ENCODE results near the gene AGFG2. TPM values are rescaled to one million over a fixed set of nuclear protein-coding genes. Genes with fewer than 3 reads are reported as not detected.

The AGFG2 gene
- total and polyA plus RNA-seq, 2 of the 13 experiments (the other 11 are each of a cell fraction or from before 2014, with no cell fraction given), result 125 to 132 TPM

- TF ChIP-seq ZHX1 (CRISPR knock-in tag; IDR thresholded peaks at IDR 0.05; ENCODE audit: low read depth) (peak; percentile 90; the same call in 1 of the 2 replicates), E2F2 (CRISPR knock-in tag; IDR thresholded peaks at IDR 0.05; ENCODE audit: borderline replicate concordance) (no peak; the same call in 1 of the 2 replicates), KLF11 (CRISPR knock-in tag; IDR thresholded peaks at IDR 0.05) (no peak; the same call in 1 of the 2 replicates), CSRNP2 (CRISPR knock-in tag; conservative IDR thresholded peaks at IDR 0.05; ENCODE audit: low read depth) (no peak), TRIM22 (IDR thresholded peaks at IDR 0.05) (no peak), PCBP2 (optimal IDR thresholded peaks at IDR 0.05; ENCODE audit: low read depth, low read length, poor library complexity, severe bottlenecking) (no peak), PRDM4 (CRISPR knock-in tag; IDR thresholded peaks at IDR 0.05; ENCODE audit: borderline replicate concordance) (no peak), ATM (IDR thresholded peaks at IDR 0.05; ENCODE audit: borderline replicate concordance) (no peak), NKX3-1 (CRISPR knock-in tag; IDR thresholded peaks at IDR 0.05) (0 out of 2 replicates have a peak, but pooled peaks have one; percentile 8), DNMT3B (CRISPR knock-in tag; conservative IDR thresholded peaks at IDR 0.05) (no peak), ZNF503 (CRISPR knock-in tag; IDR thresholded peaks at IDR 0.05) (peak; percentile 35; the same call in 1 of the 2 replicates), ZNF12 (CRISPR knock-in tag; IDR thresholded peaks at IDR 0.05) (0 out of 2 replicates have a peak, but pooled peaks have one; percentile 15), TAF1 (CRISPR knock-in tag; IDR thresholded peaks at IDR 0.05) (no peak), CENPT (CRISPR knock-in tag; IDR thresholded peaks at IDR 0.05; ENCODE audit: low read depth) (0 out of 2 replicates have a peak, but pooled peaks have one; percentile 69), GATA4 (IDR thresholded peaks at IDR 0.05; ENCODE audit: borderline replicate concordance, low read depth) (no peak), ZNF335 (CRISPR knock-in tag; IDR thresholded peaks at IDR 0.05) (no peak)
Observed at GRCh38 chr7:100568896-100569844, 30.2 kb downstream of the AGFG2 start (continued).
